NT2/D1 (cell line): ENCODE data around the gene FAM170B.

Experiments used
- YY1 ChIP-seq: IDR thresholded peaks from 2 replicates; pipeline ENCODE4 v1.6.1; 2011; ENCODE audit not compliant: insufficient read length, insufficient read depth
- ZNF274 ChIP-seq: IDR thresholded peaks from 2 replicates; pipeline ENCODE4 v1.6.1; 2011; ENCODE audit warnings: mild to moderate bottlenecking, low read depth, low read length

DNA sequence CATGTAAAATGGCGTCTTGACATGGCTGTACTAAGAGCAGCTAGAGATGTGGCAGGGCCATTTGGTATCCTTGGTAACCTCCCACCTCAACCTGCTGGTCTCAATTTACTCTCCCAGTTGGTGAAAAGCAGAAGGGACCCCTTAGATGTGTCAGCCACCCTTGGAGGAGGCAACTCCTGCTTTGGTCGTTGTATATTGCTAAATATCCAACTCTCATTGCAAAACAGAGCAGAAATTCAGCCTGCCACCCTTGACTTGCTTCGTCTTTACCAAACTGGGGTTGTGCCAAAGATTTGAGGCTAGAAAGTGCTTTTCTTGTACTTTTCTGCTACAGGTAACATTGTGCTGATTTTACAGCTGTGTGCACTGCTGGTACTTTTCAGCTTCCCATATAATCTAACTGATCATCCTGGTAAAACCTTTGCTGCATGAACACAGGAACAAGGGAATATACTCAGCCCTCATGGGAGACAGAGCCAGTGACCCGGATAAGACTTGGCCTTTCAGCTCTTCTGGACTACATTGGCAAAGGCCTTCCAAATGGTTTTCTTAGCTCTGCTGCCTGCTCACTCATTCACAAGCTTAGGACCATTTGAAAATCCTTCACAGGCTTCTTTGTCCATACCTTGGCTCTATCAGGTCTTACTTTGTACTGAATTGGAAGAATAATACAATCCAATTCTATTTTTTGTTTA lies 16.3 kb downstream of the FAM170B start:
- TF ChIP-seq YY1 (no peak), ZNF274 (no peak)
